ENCODE data around the gene EXOSC5.
A peak's percentile ranks its signal among the peaks of the same experiment; 100 is the strongest.

EXOSC5 gene

GRCh38 chr19:41407271-41407670, 10.1 kb upstream of the EXOSC5 start:
- no peak overlapping the region for H3K23ac ChIP-seq (ENCODE audit: low read length in 2 of 2)
- no peak overlapping the region for H3K9ac ChIP-seq (ENCODE audit: low read length)
- no peak overlapping the region for H4K8ac ChIP-seq (ENCODE audit: low read length)
- no peak overlapping the region for H3K14ac ChIP-seq (ENCODE audit: low read length in 2 of 2)
- H2AK5ac ChIP-seq (ENCODE audit: low read length, severe bottlenecking), result no peak overlapping the region
- H3K4me3 ChIP-seq (ENCODE audit: insufficient read depth in 1 of 2, low read depth in 1 of 2, low read length in 2 of 2), result no peak overlapping the region
- no peak overlapping the region for H3K4me2 ChIP-seq (ENCODE audit: low read length, poor library complexity, severe bottlenecking)
- H2BK15ac ChIP-seq (ENCODE audit: low read depth, poor library complexity, severe bottlenecking), result no peak overlapping the region
- H2AFZ ChIP-seq (ENCODE audit: low read depth, low read length), result no peak overlapping the region
- no peaks in the 10 kb centered on the region for H3K9me3 ChIP-seq (ENCODE audit: control insufficient read depth, low read length)
- peaks cover 20% of the 10 kb centered on the region for H3K4me1 ChIP-seq (ENCODE audit: control insufficient read depth, insufficient read depth, low read depth, low read length)
- H2BK12ac ChIP-seq (ENCODE audit: low read length in 2 of 2), result no peak overlapping the region
- no peak overlapping the region for H4K91ac ChIP-seq (ENCODE audit: low read length)
- WGBS, result 24% methylated on average over 4 of the region's 4 CpGs
- no peak for DNase-seq
- no peak overlapping the region for H2BK5ac ChIP-seq (ENCODE audit: low read depth, low read length, poor library complexity, severe bottlenecking)
- peaks cover 23 to 24% of the 10 kb centered on the region in 2 experiments for H3K36me3 ChIP-seq (ENCODE audit: control insufficient read depth in 1 of 2, insufficient read depth in 2 of 2, low read depth in 1 of 2, low read length in 2 of 2)
- H3K4ac ChIP-seq (ENCODE audit: low read depth in 1 of 2, low read length in 2 of 2), result no peak overlapping the region
- no peak overlapping the region for H3K18ac ChIP-seq (ENCODE audit: low read depth in 1 of 2, low read length in 2 of 2)
- H2BK120ac ChIP-seq (ENCODE audit: low read depth, low read length), result no peak overlapping the region
- H3K79me1 ChIP-seq (replicated peaks; ENCODE audit: low read length, poor library complexity, severe bottlenecking), result peaks cover 15% of the 10 kb centered on the region
- peak overlapping the region; percentile 86 for H3K27ac ChIP-seq (ENCODE audit: low read length, poor library complexity, severe bottlenecking)
- no peaks in the 10 kb centered on the region for H3K27me3 ChIP-seq (ENCODE audit: control insufficient read depth in 1 of 2, insufficient read depth in 1 of 2, low read length in 2 of 2)

GRCh38 chr19:41405776-41406175, 8.6 kb upstream of the EXOSC5 start:
- Histone ChIP-seq H3K4me3 (ENCODE audit: insufficient read depth in 1 of 2, low read depth in 1 of 2, low read length in 2 of 2) (no peak overlapping the region), H2AK5ac (ENCODE audit: low read length, severe bottlenecking) (peak overlapping the region; percentile 13), H3K4ac (ENCODE audit: low read depth in 1 of 2, low read length in 2 of 2) (no peak overlapping the region), H3K4me1 (ENCODE audit: control insufficient read depth, insufficient read depth, low read depth, low read length) (peaks cover 20% of the 10 kb centered on the region), H4K8ac (ENCODE audit: low read length) (no peak overlapping the region), H3K18ac (ENCODE audit: low read depth in 1 of 2, low read length in 2 of 2) (no peak overlapping the region), H3K23ac (ENCODE audit: low read length in 2 of 2) (no peak overlapping the region), H3K9me3 (ENCODE audit: control insufficient read depth, low read length) (no peaks in the 10 kb centered on the region), H3K9ac (ENCODE audit: low read length) (no peak overlapping the region), H3K4me2 (ENCODE audit: low read length, poor library complexity, severe bottlenecking) (no peak overlapping the region), H2BK120ac (ENCODE audit: low read depth, low read length) (no peak overlapping the region), H2AFZ (ENCODE audit: low read depth, low read length) (no peak overlapping the region), H2BK15ac (ENCODE audit: low read depth, poor library complexity, severe bottlenecking) (no peak overlapping the region), H2BK12ac (ENCODE audit: low read length in 2 of 2) (no peak overlapping the region), H3K79me1 (replicated peaks; ENCODE audit: low read length, poor library complexity, severe bottlenecking) (peaks cover 16% of the 10 kb centered on the region), H3K14ac (ENCODE audit: low read length in 2 of 2) (no peak overlapping the region), H3K27ac (ENCODE audit: low read length, poor library complexity, severe bottlenecking) (no peak overlapping the region), H3K36me3 (ENCODE audit: control insufficient read depth in 1 of 2, insufficient read depth in 2 of 2, low read depth in 1 of 2, low read length in 2 of 2) (peaks cover 11% of the 10 kb centered on the region in 2 experiments), H3K27me3 (ENCODE audit: control insufficient read depth in 1 of 2, insufficient read depth in 1 of 2, low read length in 2 of 2) (no peaks in the 10 kb centered on the region), H4K91ac (ENCODE audit: low read length) (no peak overlapping the region), H2BK5ac (ENCODE audit: low read depth, low read length, poor library complexity, severe bottlenecking) (no peak overlapping the region)
- DNase-seq, result no peak
- 90% methylated on average over 6 of the region's 6 CpGs for whole genome bisulfite sequencing

- no peak overlapping the region for H2AFZ ChIP-seq (ENCODE audit: low read depth, low read length)
- no peaks in the 10 kb centered on the region for H3K9me3 ChIP-seq (ENCODE audit: control insufficient read depth, low read length)
- no peak overlapping the region for H3K4me3 ChIP-seq (ENCODE audit: insufficient read depth in 1 of 2, low read depth in 1 of 2, low read length in 2 of 2)
- 98% methylated on average over 11 of the region's 12 CpGs for WGBS
- peaks cover 19% of the 10 kb centered on the region for H3K79me1 ChIP-seq (replicated peaks; ENCODE audit: low read length, poor library complexity, severe bottlenecking)
- no peaks in the 10 kb centered on the region for H3K27me3 ChIP-seq (ENCODE audit: control insufficient read depth in 1 of 2, insufficient read depth in 1 of 2, low read length in 2 of 2)
- H3K4me2 ChIP-seq (ENCODE audit: low read length, poor library complexity, severe bottlenecking), result no peak overlapping the region
- no peak overlapping the region for H4K8ac ChIP-seq (ENCODE audit: low read length)
- no peak overlapping the region for H3K14ac ChIP-seq (ENCODE audit: low read length in 2 of 2)
- DNase-seq, result no peak
- H2BK5ac ChIP-seq (ENCODE audit: low read depth, low read length, poor library complexity, severe bottlenecking), result no peak overlapping the region
- H3K23ac ChIP-seq (ENCODE audit: low read length in 2 of 2), result no peak overlapping the region
- no peak overlapping the region for H2BK15ac ChIP-seq (ENCODE audit: low read depth, poor library complexity, severe bottlenecking)
- H2BK12ac ChIP-seq (ENCODE audit: low read length in 2 of 2), result no peak overlapping the region
- no peak overlapping the region for H3K18ac ChIP-seq (ENCODE audit: low read depth in 1 of 2, low read length in 2 of 2)
- no peak overlapping the region for H3K9ac ChIP-seq (ENCODE audit: low read length)
- H2BK120ac ChIP-seq (ENCODE audit: low read depth, low read length), result no peak overlapping the region
- peaks cover 6 to 9% of the 10 kb centered on the region in 2 experiments for H3K36me3 ChIP-seq (ENCODE audit: control insufficient read depth in 1 of 2, insufficient read depth in 2 of 2, low read depth in 1 of 2, low read length in 2 of 2)
- no peak overlapping the region for H3K4ac ChIP-seq (ENCODE audit: low read depth in 1 of 2, low read length in 2 of 2)
- H2AK5ac ChIP-seq (ENCODE audit: low read length, severe bottlenecking), result no peak overlapping the region
- no peak overlapping the region for H4K91ac ChIP-seq (ENCODE audit: low read length)
- no peak overlapping the region for H3K27ac ChIP-seq (ENCODE audit: low read length, poor library complexity, severe bottlenecking)
- H3K4me1 ChIP-seq (ENCODE audit: control insufficient read depth, insufficient read depth, low read depth, low read length), result peaks cover 12% of the 10 kb centered on the region
These were observed 6.2 kb upstream of the EXOSC5 start for GRCh38 chr19:41403181-41403970.

- no peak overlapping the region for H3K4ac ChIP-seq (ENCODE audit: low read depth in 1 of 2, low read length in 2 of 2)
- H2BK120ac ChIP-seq (ENCODE audit: low read depth, low read length), result no peak overlapping the region
- no peaks in the 10 kb centered on the region for H3K27me3 ChIP-seq (ENCODE audit: control insufficient read depth in 1 of 2, insufficient read depth in 1 of 2, low read length in 2 of 2)
- no peak for DNase-seq
- H3K36me3 ChIP-seq (ENCODE audit: control insufficient read depth in 1 of 2, insufficient read depth in 2 of 2, low read depth in 1 of 2, low read length in 2 of 2), result peaks cover 6 to 9% of the 10 kb centered on the region in 2 experiments
- H4K91ac ChIP-seq (ENCODE audit: low read length), result no peak overlapping the region
- no peak overlapping the region for H3K4me2 ChIP-seq (ENCODE audit: low read length, poor library complexity, severe bottlenecking)
- H3K4me3 ChIP-seq (ENCODE audit: insufficient read depth in 1 of 2, low read depth in 1 of 2, low read length in 2 of 2), result no peak overlapping the region
- H3K14ac ChIP-seq (ENCODE audit: low read length in 2 of 2), result no peak overlapping the region
- no peak overlapping the region for H2BK5ac ChIP-seq (ENCODE audit: low read depth, low read length, poor library complexity, severe bottlenecking)
- H3K18ac ChIP-seq (ENCODE audit: low read depth in 1 of 2, low read length in 2 of 2), result no peak overlapping the region
- no peak overlapping the region for H3K27ac ChIP-seq (ENCODE audit: low read length, poor library complexity, severe bottlenecking)
- H3K79me1 ChIP-seq (replicated peaks; ENCODE audit: low read length, poor library complexity, severe bottlenecking), result peaks cover 25% of the 10 kb centered on the region
- no peak overlapping the region for H4K8ac ChIP-seq (ENCODE audit: low read length)
- peaks cover 4% of the 10 kb centered on the region for H3K4me1 ChIP-seq (ENCODE audit: control insufficient read depth, insufficient read depth, low read depth, low read length)
- no peak overlapping the region for H3K23ac ChIP-seq (ENCODE audit: low read length in 2 of 2)
- H2BK15ac ChIP-seq (ENCODE audit: low read depth, poor library complexity, severe bottlenecking), result no peak overlapping the region
- no peak overlapping the region for H2AFZ ChIP-seq (ENCODE audit: low read depth, low read length)
- H3K9ac ChIP-seq (ENCODE audit: low read length), result no peak overlapping the region
- H2BK12ac ChIP-seq (ENCODE audit: low read length in 2 of 2), result no peak overlapping the region
- H2AK5ac ChIP-seq (ENCODE audit: low read length, severe bottlenecking), result no peak overlapping the region
- 100% methylated on average over 1 of the region's 3 CpGs for WGBS
- no peaks in the 10 kb centered on the region for H3K9me3 ChIP-seq (ENCODE audit: control insufficient read depth, low read length)
These were observed 4.9 kb upstream of the EXOSC5 start for GRCh38 chr19:41402010-41402409.
